A673 (cell line): Measurements from ENCODE around the gene CFAP107. TPM values are rescaled to one million over a fixed set of nuclear protein-coding genes. Genes with fewer than 3 reads are reported as not detected.
"Not testable (repeated sequence)": the region's sequence is repeated elsewhere in the genome, so short reads cannot be mapped to it uniquely, and the experiment has no call there.

Experiments
- BruUV-seq: library from RNA; stranded (reverse); fragments of 400-500 nt; replicated peaks from 2 replicates; lab custom pipeline; 2021; lab: Mats Ljungman, UMichigan
- CTCF ChIA-PET: fragments of 300-600 bp; sonication (Branson Sonifier 250); formaldehyde crosslinking; loops from one replicate; lab custom pipeline; 2022; ENCODE audit warnings: antibody characterized with exemption; lab: Charles Lee
- POLR2A ChIA-PET: fragments of 300-600 bp; sonication (Branson Sonifier 250); formaldehyde crosslinking; loops from one replicate; lab custom pipeline; 2022; ENCODE audit warnings: antibody characterized with exemption; ENCODE audit not compliant: low non-redundant PET; lab: Charles Lee
- DNase-seq: peaks from one replicate; pipeline ENCODE4 v3.0.0-alpha.2; 2015; ENCODE audit warnings: low spot score
- H3K27ac ChIP-seq: fragments of 200-600 bp; sonication (generic); 2 replicates; pipeline ENCODE4 v1.5.1; 2016; ENCODE audit warnings: mixed run types, low read depth, mild to moderate bottlenecking, mixed read lengths, antibody characterized with exemption, low read length; ENCODE audit not compliant: poor library complexity, severe bottlenecking
- H3K27me3 ChIP-seq: fragments of 200-600 bp; sonication (generic); replicated peaks from 2 replicates; pipeline ENCODE4 v1.6.1; 2017; ENCODE audit warnings: mixed run types, low read depth, mild to moderate bottlenecking, mixed read lengths, antibody characterized with exemption, low read length; ENCODE audit not compliant: insufficient read depth, poor library complexity
- H3K36me3 ChIP-seq: fragments of 200-600 bp; sonication (generic); 2 replicates; pipeline ENCODE4 v1.6.1; 2016; ENCODE audit warnings: mixed run types, mild to moderate bottlenecking, mixed read lengths, antibody characterized with exemption, low read length; ENCODE audit not compliant: insufficient read depth, poor library complexity, severe bottlenecking
- H3K4me1 ChIP-seq: fragments of 200-600 bp; sonication (generic); 2 replicates; pipeline ENCODE4 v1.6.1; 2017; ENCODE audit warnings: mixed run types, mild to moderate bottlenecking, mixed read lengths, antibody characterized with exemption, low read length; ENCODE audit not compliant: insufficient read depth, poor library complexity, severe bottlenecking
- H3K4me3 ChIP-seq: fragments of 200-600 bp; sonication (generic); 2 replicates; pipeline ENCODE4 v1.5.1; 2016; ENCODE audit warnings: low read depth, mixed run types, mild to moderate bottlenecking, mixed read lengths, low read length; ENCODE audit not compliant: poor library complexity, severe bottlenecking
- H3K9me3 ChIP-seq: fragments of 200-600 bp; sonication (generic); 2 replicates; pipeline ENCODE4 v1.6.1; 2016; ENCODE audit warnings: mixed run types, low read depth, mild to moderate bottlenecking, mixed read lengths, antibody characterized with exemption, low read length; ENCODE audit not compliant: poor library complexity, severe bottlenecking
- CTCF ChIP-seq: fragments of 300-800, 200-600 bp; sonication (generic); conservative IDR thresholded peaks from 2 replicates; pipeline ENCODE4 v1.5.1; 2017; ENCODE audit warnings: low read depth, mild to moderate bottlenecking, antibody characterized with exemption, low read length, moderate library complexity, mixed read lengths
- EZH2 ChIP-seq: fragments of 200-600 bp; sonication (generic); IDR thresholded peaks from 2 replicates; pipeline ENCODE4 v1.6.1; 2017; ENCODE audit warnings: borderline replicate concordance, low read depth, mild to moderate bottlenecking, mixed read lengths, antibody characterized with exemption, low read length; ENCODE audit not compliant: poor library complexity, severe bottlenecking
- intact Hi-C: fragments of 100-400 bp; cut with micrococcal nuclease; formaldehyde crosslinking; loops from one replicate; pipeline ENCODE4 v1.10.0; 2022; ENCODE audit not compliant: unreplicated experiment
- total RNA-seq: library from RNA; stranded (reverse); gene quantifications from 2 replicates; pipeline ENCODE4 v1.2.3, GENCODE V29; 2021

The CFAP107 gene
- total RNA-seq, 1 experiment from 2014 or later, result not detected

- Histone ChIP-seq H3K36me3 (no peaks in the 10 kb centered on the region), H3K4me1 (no peaks in the 10 kb centered on the region), H3K27ac (no peak overlapping the region), H3K4me3 (no peak overlapping the region), H3K9me3 (peaks cover 3% of the 10 kb centered on the region), H3K27me3 (peaks cover 8% of the 10 kb centered on the region)
- CTCF ChIA-PET, result no interaction called here
- POLR2A ChIA-PET, result no interaction called here
- no TSS peak for BruUV-seq
- intact Hi-C loops, result no loop called here
- no peak for DNase-seq
- TF ChIP-seq EZH2 (no peak), CTCF (no peak)
Observed at GRCh38 chr1:12728391-12728790, 17.6 kb upstream of the CFAP107 start.

GRCh38 chr1:12730156-12730555 lies 15.8 kb upstream of the CFAP107 start:
- Histone ChIP-seq H3K27ac (no peak overlapping the region), H3K36me3 (no peaks in the 10 kb centered on the region), H3K4me3 (no peak overlapping the region), H3K4me1 (no peaks in the 10 kb centered on the region), H3K9me3 (peaks cover 3% of the 10 kb centered on the region), H3K27me3 (peaks cover 15% of the 10 kb centered on the region)
- DNase-seq, result no peak
- BruUV-seq, result no TSS peak
- intact Hi-C loops, result no loop called here
- TF ChIP-seq EZH2 (no peak), CTCF (no peak)
- CTCF ChIA-PET, result no interaction called here
- POLR2A ChIA-PET, result no interaction called here

GRCh38 chr1:12731084-12731483 lies 14.9 kb upstream of the CFAP107 start:
- H3K36me3 ChIP-seq, CTCF ChIA-PET, DNase-seq, BruUV-seq, H3K4me3 ChIP-seq, intact Hi-C loops, H3K9me3 ChIP-seq, POLR2A ChIA-PET, H3K4me1 ChIP-seq, H3K27ac ChIP-seq: not testable (repeated sequence)
- H3K27me3 ChIP-seq, result peaks cover 13% of the 10 kb centered on the region

- intact Hi-C loops, result no loop called here
- no peak for DNase-seq
- BruUV-seq, result no TSS peak
- Histone ChIP-seq H3K4me3 (no peak overlapping the region), H3K36me3 (no peaks in the 10 kb centered on the region), H3K27ac (no peak overlapping the region), H3K9me3 (peaks cover 3% of the 10 kb centered on the region), H3K27me3 (peaks cover 18% of the 10 kb centered on the region), H3K4me1 (no peaks in the 10 kb centered on the region)
- TF ChIP-seq EZH2 (no peak), CTCF (no peak)
- ChIA-PET POLR2A (no interaction called here), CTCF (no interaction called here)
Observed at GRCh38 chr1:12734651-12735050, 11.3 kb upstream of the CFAP107 start.
